Measurements from ENCODE around the gene PWWP2B. TPM values are rescaled to one million over a fixed set of nuclear protein-coding genes. Genes with fewer than 3 reads are reported as not detected.

The PWWP2B gene
- total and polyA plus RNA-seq, 10 of the 15 experiments (the other 5 are each of a cell fraction or from before 2014, with no cell fraction given): 0.04 to 0.87 (median 0.35) TPM; not detected in 4

- RAD21 ChIA-PET (ENCODE audit: unreplicated experiment): no interaction called here
- H3K9ac ChIP-seq (ENCODE audit: control insufficient read depth, insufficient read depth, low read length): no peak overlapping the region
- H3K4me2 ChIP-seq (ENCODE audit: control insufficient read depth, insufficient read depth): no peak overlapping the region
- H4K20me1 ChIP-seq (ENCODE audit: control insufficient read depth, insufficient read depth): no peaks in the 10 kb centered on the region
- SMC1A ChIA-PET (ENCODE audit: uncharacterized antibody, unreplicated experiment): no interaction called here
- intact Hi-C loops (cut with micrococcal nuclease; ENCODE audit: unreplicated experiment): no loop called here
- no peaks in the 10 kb centered on the region for H3K79me2 ChIP-seq (ENCODE audit: control insufficient read depth, insufficient read depth, low read length)
- peaks cover 8% of the 10 kb centered on the region; the same call in 1 of the 2 replicates for H3K4me1 ChIP-seq (ENCODE audit: control insufficient read depth, insufficient read depth, low read length)
- FAIRE-seq (no peak), DNase-seq (ENCODE audit: low read depth, low spot score) (no peak), ATAC-seq (no peak)
- no peaks in the 10 kb centered on the region for H3K36me3 ChIP-seq (ENCODE audit: control insufficient read depth in 2 of 2, insufficient read depth in 2 of 2, low read length in 1 of 2)
- 44% methylated on average over 13 of the region's 13 CpGs for WGBS (ENCODE audit: insufficient coverage, insufficient replicate concordance, low lambda C conversion rate, missing lambda C conversion rate)
- CTCF ChIA-PET: no interaction called here
- in situ Hi-C loops (cut with MboI): no loop called here
- H2AFZ ChIP-seq (ENCODE audit: control insufficient read depth, low read depth, low read length): no peak overlapping the region
- H3K27me3 ChIP-seq (replicated peaks in 1 of 2; ENCODE audit: control insufficient read depth in 2 of 2, insufficient read depth in 2 of 2, low read length in 1 of 2): peaks cover 0 to 3% of the 10 kb centered on the region in 2 experiments; a peak in 3 of 4 replicates
- no peak overlapping the region for H3K4me3 ChIP-seq
- TF ChIP-seq RCOR1 (conservative IDR thresholded peaks at IDR 0.05; ENCODE audit: low read depth, low read length): no peak
- TF ChIP-seq MYC (IDR thresholded peaks at IDR 0.05; ENCODE audit: insufficient read depth, insufficient read length, insufficient replicate concordance, low read length, severe bottlenecking): no peak
- no peak for TF ChIP-seq IRF3 (IDR thresholded peaks at IDR 0.05)
- no peak for TF ChIP-seq SRF (IDR thresholded peaks at IDR 0.05; ENCODE audit: low read depth in 2 of 2, low read length in 2 of 2)
- TF ChIP-seq, protein P1, sequence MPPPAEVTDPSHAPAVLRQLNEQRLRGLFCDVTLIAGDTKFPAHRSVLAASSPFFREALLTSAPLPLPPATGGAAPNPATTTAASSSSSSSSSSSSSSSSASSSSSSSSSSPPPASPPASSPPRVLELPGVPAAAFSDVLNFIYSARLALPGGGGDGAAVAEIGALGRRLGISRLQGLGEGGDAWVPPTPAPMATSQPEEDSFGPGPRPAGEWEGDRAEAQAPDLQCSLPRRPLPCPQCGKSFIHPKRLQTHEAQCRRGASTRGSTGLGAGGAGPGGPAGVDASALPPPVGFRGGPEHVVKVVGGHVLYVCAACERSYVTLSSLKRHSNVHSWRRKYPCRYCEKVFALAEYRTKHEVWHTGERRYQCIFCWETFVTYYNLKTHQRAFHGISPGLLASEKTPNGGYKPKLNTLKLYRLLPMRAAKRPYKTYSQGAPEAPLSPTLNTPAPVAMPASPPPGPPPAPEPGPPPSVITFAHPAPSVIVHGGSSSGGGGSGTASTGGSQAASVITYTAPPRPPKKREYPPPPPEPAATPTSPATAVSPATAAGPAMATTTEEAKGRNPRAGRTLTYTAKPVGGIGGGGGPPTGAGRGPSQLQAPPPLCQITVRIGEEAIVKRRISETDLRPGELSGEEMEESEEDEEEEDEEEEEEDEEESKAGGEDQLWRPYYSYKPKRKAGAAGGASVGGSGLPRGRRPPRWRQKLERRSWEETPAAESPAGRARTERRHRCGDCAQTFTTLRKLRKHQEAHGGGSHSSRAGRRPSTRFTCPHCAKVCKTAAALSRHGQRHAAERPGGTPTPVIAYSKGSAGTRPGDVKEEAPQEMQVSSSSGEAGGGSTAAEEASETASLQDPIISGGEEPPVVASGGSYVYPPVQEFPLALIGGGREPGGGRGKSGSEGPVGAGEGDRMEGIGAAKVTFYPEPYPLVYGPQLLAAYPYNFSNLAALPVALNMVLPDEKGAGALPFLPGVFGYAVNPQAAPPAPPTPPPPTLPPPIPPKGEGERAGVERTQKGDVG (CRISPR knock-in tag; IDR thresholded peaks at IDR 0.05): no peak
- no peak for TF ChIP-seq SMAD1 (IDR thresholded peaks at IDR 0.05; ENCODE audit: low read depth, partially characterized antibody)
- no peak for TF ChIP-seq PKNOX1 (IDR thresholded peaks at IDR 0.05)
- TF ChIP-seq MEF2A (IDR thresholded peaks at IDR 0.05; ENCODE audit: insufficient read depth, low read depth, low read length): no peak
- no peak for TF ChIP-seq BHLHE40 (IDR thresholded peaks at IDR 0.05; ENCODE audit: borderline replicate concordance in 1 of 2, low read depth in 2 of 2, low read length in 1 of 2)
- TF ChIP-seq STAT3 (IDR thresholded peaks at IDR 0.05; ENCODE audit: low read depth, low read length): no peak
- TF ChIP-seq CHD1 (IDR thresholded peaks at IDR 0.05; ENCODE audit: low read depth, low read length): no peak
- no peak for TF ChIP-seq ZSCAN29 (IDR thresholded peaks at IDR 0.05)
- no peak for TF ChIP-seq CHD4 (IDR thresholded peaks at IDR 0.05)
- no peak for TF ChIP-seq NFIC (IDR thresholded peaks at IDR 0.05; ENCODE audit: low read depth, low read length)
- no peak for TF ChIP-seq NR2C1 (IDR thresholded peaks at IDR 0.05)
- no peak for TF ChIP-seq ESRRA (IDR thresholded peaks at IDR 0.05; ENCODE audit: low read length)
- TF ChIP-seq MEF2B (IDR thresholded peaks at IDR 0.05; ENCODE audit: partially characterized antibody, poor library complexity, severe bottlenecking): no peak
- no peak for TF ChIP-seq ETV6 (conservative IDR thresholded peaks at IDR 0.05 in 1 of 2, IDR thresholded peaks at IDR 0.05 in 1 of 2; ENCODE audit: borderline replicate concordance in 1 of 2, low read depth in 1 of 2)
- POLR2A ChIA-PET: no interaction called here
- BruUV-seq (replicated peaks): no TSS peak
- no peaks in the 10 kb centered on the region for H3K9me3 ChIP-seq (replicated peaks; ENCODE audit: control insufficient read depth, insufficient read depth, low read length)
- H3K27ac ChIP-seq (ENCODE audit: control insufficient read depth, insufficient read depth): no peak overlapping the region
Measured at GRCh38 chr10:132394201-132394811, 2.7 kb upstream of the PWWP2B start.
